HepG2 (cell line): ENCODE data around the gene PCTP. TPM values are rescaled to one million over a fixed set of nuclear protein-coding genes. Genes with fewer than 3 reads are reported as not detected.

Experiments
- CSRNP2 ChIP-seq: sonication (generic); formaldehyde crosslinking; conservative IDR thresholded peaks from 2 replicates; pipeline ENCODE4 v1.8.0; 2022; ENCODE audit warnings: low read depth, missing genetic modification reagents
- HNRNPH1 ChIP-seq: fragments of 200-400 bp; formaldehyde crosslinking; optimal IDR thresholded peaks from 2 replicates; pipeline ENCODE3; 2017; ENCODE audit warnings: mild to moderate bottlenecking, low read depth, low read length
- MTF2 ChIP-seq: sonication (generic); formaldehyde crosslinking; IDR thresholded peaks from 2 replicates; pipeline ENCODE4 v1.5.0; 2020; ENCODE audit warnings: missing genetic modification reagents, borderline replicate concordance
- NR2C2 ChIP-seq: sonication (generic); formaldehyde crosslinking; IDR thresholded peaks from 2 replicates; pipeline ENCODE4 v1.4.0; 2020; ENCODE audit warnings: missing genetic modification reagents, mild to moderate bottlenecking, moderate library complexity, borderline replicate concordance
- NR2F1 ChIP-seq, 2 experiments: fragments of 450-650 bp in 1 of 2; formaldehyde crosslinking in 1 of 2; IDR thresholded peaks; 2 replicates each; pipeline versions ENCODE4 v1.5.0 to v1.6.1; 2016 to 2020; ENCODE audit warnings: mild to moderate bottlenecking in 1 of 2, missing compliant biosample characterization in 1 of 2, missing genetic modification reagents in 1 of 2, moderate library complexity in 1 of 2
- TCF7 ChIP-seq: sonication (generic); IDR thresholded peaks from 2 replicates; pipeline ENCODE4 v1.6.1; 2016; ENCODE audit warnings: antibody characterized with exemption, low read depth
- ZBTB21 ChIP-seq: sonication (generic); formaldehyde crosslinking; IDR thresholded peaks from 2 replicates; pipeline ENCODE4 v1.4.0; 2020; ENCODE audit warnings: missing genetic modification reagents
- ZBTB46 ChIP-seq: sonication (generic); formaldehyde crosslinking; IDR thresholded peaks from 2 replicates; pipeline ENCODE4 v1.4.0; 2020; ENCODE audit warnings: mild to moderate bottlenecking, missing genetic modification reagents, borderline replicate concordance
- ZNF354B ChIP-seq: sonication (generic); formaldehyde crosslinking; IDR thresholded peaks from 2 replicates; pipeline ENCODE4 v1.8.0; 2022; ENCODE audit warnings: mild to moderate bottlenecking, missing genetic modification reagents
- ZNF451 ChIP-seq: sonication (generic); formaldehyde crosslinking; IDR thresholded peaks from 2 replicates; pipeline ENCODE4 v1.5.0; 2020; ENCODE audit warnings: mild to moderate bottlenecking, missing genetic modification reagents
- ZSCAN9 ChIP-seq: IDR thresholded peaks from 2 replicates; pipeline ENCODE4 v1.6.1; 2016; ENCODE audit warnings: borderline replicate concordance
- polyA plus RNA-seq, 8 experiments: library from polyadenylated mRNA; depleted of rRNA in 3 of 8; stranded (reverse) in 7 of 8; unstranded in 1 of 8; fragments of >200 nt; fragmentation: Illumina TruSeq in 4 of 8; extraction: Trizol in 4 of 8; gene quantifications; 2 replicates each; pipeline versions ENCODE4 v1.2.1 to v1.2.3, GENCODE V29; 2011 to 2016; ENCODE audit warnings: low read depth in 4 of 8, missing spikeins in 1 of 8, mixed read lengths in 1 of 8; ENCODE audit not compliant: insufficient read depth in 1 of 8
- total RNA-seq, 5 experiments: library from RNA; depleted of rRNA; stranded (reverse); fragments of >200 nt; fragmentation: Illumina TruSeq; extraction: Trizol; gene quantifications; 2 replicates each; pipeline ENCODE4 v1.2.3, GENCODE V29; 2016; ENCODE audit warnings: low read depth in 1 of 5
- TF ChIP-seq, protein P1 (sequence below): sonication (generic); formaldehyde crosslinking; IDR thresholded peaks from 2 replicates; pipeline ENCODE4 v1.5.1; 2020; ENCODE audit warnings: mild to moderate bottlenecking, missing genetic modification reagents, borderline replicate concordance
- TF ChIP-seq, protein P2 (sequence below): sonication (generic); formaldehyde crosslinking; IDR thresholded peaks from 2 replicates; pipeline ENCODE4 v1.4.0; 2020; ENCODE audit warnings: missing genetic modification reagents

Gene PCTP
- total and polyA plus RNA-seq, 2 of the 13 experiments (the other 11 are each of a cell fraction or from before 2014, with no cell fraction given) = 37.1 to 50.7 TPM

GRCh38 chr17:55762086-55762858 lies 11.4 kb downstream of the PCTP start (continued):
- TF ChIP-seq, protein P1, sequence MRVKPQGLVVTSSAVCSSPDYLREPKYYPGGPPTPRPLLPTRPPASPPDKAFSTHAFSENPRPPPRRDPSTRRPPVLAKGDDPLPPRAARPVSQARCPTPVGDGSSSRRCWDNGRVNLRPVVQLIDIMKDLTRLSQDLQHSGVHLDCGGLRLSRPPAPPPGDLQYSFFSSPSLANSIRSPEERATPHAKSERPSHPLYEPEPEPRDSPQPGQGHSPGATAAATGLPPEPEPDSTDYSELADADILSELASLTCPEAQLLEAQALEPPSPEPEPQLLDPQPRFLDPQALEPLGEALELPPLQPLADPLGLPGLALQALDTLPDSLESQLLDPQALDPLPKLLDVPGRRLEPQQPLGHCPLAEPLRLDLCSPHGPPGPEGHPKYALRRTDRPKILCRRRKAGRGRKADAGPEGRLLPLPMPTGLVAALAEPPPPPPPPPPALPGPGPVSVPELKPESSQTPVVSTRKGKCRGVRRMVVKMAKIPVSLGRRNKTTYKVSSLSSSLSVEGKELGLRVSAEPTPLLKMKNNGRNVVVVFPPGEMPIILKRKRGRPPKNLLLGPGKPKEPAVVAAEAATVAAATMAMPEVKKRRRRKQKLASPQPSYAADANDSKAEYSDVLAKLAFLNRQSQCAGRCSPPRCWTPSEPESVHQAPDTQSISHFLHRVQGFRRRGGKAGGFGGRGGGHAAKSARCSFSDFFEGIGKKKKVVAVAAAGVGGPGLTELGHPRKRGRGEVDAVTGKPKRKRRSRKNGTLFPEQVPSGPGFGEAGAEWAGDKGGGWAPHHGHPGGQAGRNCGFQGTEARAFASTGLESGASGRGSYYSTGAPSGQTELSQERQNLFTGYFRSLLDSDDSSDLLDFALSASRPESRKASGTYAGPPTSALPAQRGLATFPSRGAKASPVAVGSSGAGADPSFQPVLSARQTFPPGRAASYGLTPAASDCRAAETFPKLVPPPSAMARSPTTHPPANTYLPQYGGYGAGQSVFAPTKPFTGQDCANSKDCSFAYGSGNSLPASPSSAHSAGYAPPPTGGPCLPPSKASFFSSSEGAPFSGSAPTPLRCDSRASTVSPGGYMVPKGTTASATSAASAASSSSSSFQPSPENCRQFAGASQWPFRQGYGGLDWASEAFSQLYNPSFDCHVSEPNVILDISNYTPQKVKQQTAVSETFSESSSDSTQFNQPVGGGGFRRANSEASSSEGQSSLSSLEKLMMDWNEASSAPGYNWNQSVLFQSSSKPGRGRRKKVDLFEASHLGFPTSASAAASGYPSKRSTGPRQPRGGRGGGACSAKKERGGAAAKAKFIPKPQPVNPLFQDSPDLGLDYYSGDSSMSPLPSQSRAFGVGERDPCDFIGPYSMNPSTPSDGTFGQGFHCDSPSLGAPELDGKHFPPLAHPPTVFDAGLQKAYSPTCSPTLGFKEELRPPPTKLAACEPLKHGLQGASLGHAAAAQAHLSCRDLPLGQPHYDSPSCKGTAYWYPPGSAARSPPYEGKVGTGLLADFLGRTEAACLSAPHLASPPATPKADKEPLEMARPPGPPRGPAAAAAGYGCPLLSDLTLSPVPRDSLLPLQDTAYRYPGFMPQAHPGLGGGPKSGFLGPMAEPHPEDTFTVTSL (CRISPR knock-in tag) = peak; percentile 60; the same call in 1 of the 2 replicates
- 0 out of 2 replicates have a peak, but pooled peaks have one; percentile 15 for TF ChIP-seq TCF7
- no peak for TF ChIP-seq ZNF451 (CRISPR knock-in tag)
- no peak for TF ChIP-seq NR2F1 (CRISPR knock-in tag; IDR thresholded peaks at IDR 0.05)
- TF ChIP-seq ZBTB21 (CRISPR knock-in tag) = no peak
- TF ChIP-seq ZBTB46 = no peak
- TF ChIP-seq, protein P2, sequence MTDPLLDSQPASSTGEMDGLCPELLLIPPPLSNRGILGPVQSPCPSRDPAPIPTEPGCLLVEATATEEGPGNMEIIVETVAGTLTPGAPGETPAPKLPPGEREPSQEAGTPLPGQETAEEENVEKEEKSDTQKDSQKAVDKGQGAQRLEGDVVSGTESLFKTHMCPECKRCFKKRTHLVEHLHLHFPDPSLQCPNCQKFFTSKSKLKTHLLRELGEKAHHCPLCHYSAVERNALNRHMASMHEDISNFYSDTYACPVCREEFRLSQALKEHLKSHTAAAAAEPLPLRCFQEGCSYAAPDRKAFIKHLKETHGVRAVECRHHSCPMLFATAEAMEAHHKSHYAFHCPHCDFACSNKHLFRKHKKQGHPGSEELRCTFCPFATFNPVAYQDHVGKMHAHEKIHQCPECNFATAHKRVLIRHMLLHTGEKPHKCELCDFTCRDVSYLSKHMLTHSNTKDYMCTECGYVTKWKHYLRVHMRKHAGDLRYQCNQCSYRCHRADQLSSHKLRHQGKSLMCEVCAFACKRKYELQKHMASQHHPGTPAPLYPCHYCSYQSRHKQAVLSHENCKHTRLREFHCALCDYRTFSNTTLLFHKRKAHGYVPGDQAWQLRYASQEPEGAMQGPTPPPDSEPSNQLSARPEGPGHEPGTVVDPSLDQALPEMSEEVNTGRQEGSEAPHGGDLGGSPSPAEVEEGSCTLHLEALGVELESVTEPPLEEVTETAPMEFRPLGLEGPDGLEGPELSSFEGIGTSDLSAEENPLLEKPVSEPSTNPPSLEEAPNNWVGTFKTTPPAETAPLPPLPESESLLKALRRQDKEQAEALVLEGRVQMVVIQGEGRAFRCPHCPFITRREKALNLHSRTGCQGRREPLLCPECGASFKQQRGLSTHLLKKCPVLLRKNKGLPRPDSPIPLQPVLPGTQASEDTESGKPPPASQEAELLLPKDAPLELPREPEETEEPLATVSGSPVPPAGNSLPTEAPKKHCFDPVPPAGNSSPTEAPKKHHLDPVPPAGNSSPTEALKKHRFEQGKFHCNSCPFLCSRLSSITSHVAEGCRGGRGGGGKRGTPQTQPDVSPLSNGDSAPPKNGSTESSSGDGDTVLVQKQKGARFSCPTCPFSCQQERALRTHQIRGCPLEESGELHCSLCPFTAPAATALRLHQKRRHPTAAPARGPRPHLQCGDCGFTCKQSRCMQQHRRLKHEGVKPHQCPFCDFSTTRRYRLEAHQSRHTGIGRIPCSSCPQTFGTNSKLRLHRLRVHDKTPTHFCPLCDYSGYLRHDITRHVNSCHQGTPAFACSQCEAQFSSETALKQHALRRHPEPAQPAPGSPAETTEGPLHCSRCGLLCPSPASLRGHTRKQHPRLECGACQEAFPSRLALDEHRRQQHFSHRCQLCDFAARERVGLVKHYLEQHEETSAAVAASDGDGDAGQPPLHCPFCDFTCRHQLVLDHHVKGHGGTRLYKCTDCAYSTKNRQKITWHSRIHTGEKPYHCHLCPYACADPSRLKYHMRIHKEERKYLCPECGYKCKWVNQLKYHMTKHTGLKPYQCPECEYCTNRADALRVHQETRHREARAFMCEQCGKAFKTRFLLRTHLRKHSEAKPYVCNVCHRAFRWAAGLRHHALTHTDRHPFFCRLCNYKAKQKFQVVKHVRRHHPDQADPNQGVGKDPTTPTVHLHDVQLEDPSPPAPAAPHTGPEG (CRISPR knock-in tag) = no peak
- 0 out of 2 replicates have a peak, but pooled peaks have one; percentile 49 for TF ChIP-seq NR2C2 (CRISPR knock-in tag)
- TF ChIP-seq CSRNP2 (CRISPR knock-in tag) = no peak
- TF ChIP-seq ZSCAN9 (CRISPR knock-in tag) = no peak
- TF ChIP-seq MTF2 (CRISPR knock-in tag) = no peak
- TF ChIP-seq ZNF354B (CRISPR knock-in tag) = no peak
- TF ChIP-seq HNRNPH1 = no peak
